ENCODE measurements around the gene PSME3IP1. TPM values are rescaled to one million over a fixed set of nuclear protein-coding genes. Genes with fewer than 3 reads are reported as not detected.

PSME3IP1 gene
- total and polyA plus RNA-seq, 11 donors, result 37.8 to 74.6 (median 65.8) TPM

- H3K27ac ChIP-seq, result no peak overlapping the region
- intact Hi-C loops (cut with DNase I), result loop anchor here in 1 of 10 donors (1.0 kb wide), 1 partner anchor 19 kb away; no protein-coding TSS in a partner anchor
- 95 to 96% (median 96%) methylated on average over 4 of the region's 4 CpGs for WGBS, 4 donors
- DNase-seq (no peak), ATAC-seq (no peak)
- H3K4me1 ChIP-seq, result peaks cover 5 to 34% (median 22%) of the 10 kb centered on the region in 12 donors
- no peaks in the 10 kb centered on the region for H3K27me3 ChIP-seq
- no peak overlapping the region for H3K4me3 ChIP-seq
- TF ChIP-seq CTCF (IDR thresholded peaks at IDR 0.05) (no peak), POLR2A (IDR thresholded peaks at IDR 0.05) (no peak)
- H3K9me3 ChIP-seq, result no peaks in the 10 kb centered on the region
- peaks cover 0 to under 1% (median 0%) of the 10 kb centered on the region in 9 donors for H3K36me3 ChIP-seq
Observed at GRCh38 chr16:57184113-57184512, 1.7 kb downstream of the PSME3IP1 start.

GRCh38 chr16:57179215-57179828 is 6.5 kb downstream of the PSME3IP1 start:
- Histone ChIP-seq H3K36me3 (peaks cover 0 to 13% (median 0%) of the 10 kb centered on the region in 9 donors), H3K9me3 (no peaks in the 10 kb centered on the region), H3K27ac (no peak overlapping the region), H3K27me3 (no peaks in the 10 kb centered on the region), H3K4me3 (no peak overlapping the region), H3K4me1 (peaks cover 0 to 20% (median 8%) of the 10 kb centered on the region in 12 donors)
- ATAC-seq, result no peak
- no peak for DNase-seq
- TF ChIP-seq CTCF (IDR thresholded peaks at IDR 0.05) (no peak), POLR2A (IDR thresholded peaks at IDR 0.05) (no peak)
- intact Hi-C loops (cut with DNase I), result loop anchor here in 1 of 10 donors (10.0 kb wide), 1 partner anchor 315 kb away; the partner anchor contains the start of gene SLC12A3
- 77 to 82% (median 80%) methylated on average over 3 of the region's 3 CpGs for WGBS, 4 donors

GRCh38 chr16:57178793-57179212 is 7.0 kb downstream of the PSME3IP1 start:
- DNase-seq (no peak), ATAC-seq (no peak)
- H3K4me1 ChIP-seq, result peaks cover 0 to 18% (median 6%) of the 10 kb centered on the region in 12 donors
- intact Hi-C loops (cut with DNase I), result loop anchor here in 1 of 10 donors (10.0 kb wide), 1 partner anchor 314 kb away; the partner anchor contains the start of gene SLC12A3
- TF ChIP-seq POLR2A (IDR thresholded peaks at IDR 0.05) (no peak), CTCF (IDR thresholded peaks at IDR 0.05) (no peak)
- H3K9me3 ChIP-seq, result no peaks in the 10 kb centered on the region
- H3K27me3 ChIP-seq, result no peaks in the 10 kb centered on the region
- no peak overlapping the region for H3K27ac ChIP-seq
- no peak overlapping the region for H3K4me3 ChIP-seq
- 52 to 66% (median 60%) methylated on average over 4 of the region's 4 CpGs for WGBS, 4 donors
- H3K36me3 ChIP-seq, result peaks cover 0 to 14% (median 1%) of the 10 kb centered on the region in 9 donors

GRCh38 chr16:57178196-57178595 is 7.6 kb downstream of the PSME3IP1 start:
- no peak for TF ChIP-seq CTCF (IDR thresholded peaks at IDR 0.05)
- TF ChIP-seq POLR2A (IDR thresholded peaks at IDR 0.05), result no peak
- Histone ChIP-seq H3K9me3 (no peaks in the 10 kb centered on the region), H3K27me3 (no peaks in the 10 kb centered on the region), H3K36me3 (peaks cover 0 to 20% (median 8%) of the 10 kb centered on the region in 9 donors), H3K27ac (no peak overlapping the region), H3K4me1 (peaks cover 0 to 18% (median 6%) of the 10 kb centered on the region in 12 donors), H3K4me3 (no peak overlapping the region)
- peak in 1 of 4 donors; percentile 37 for ATAC-seq
- intact Hi-C loops (cut with DNase I), result loop anchor here in 1 of 10 donors (10.0 kb wide), 1 partner anchor 313 kb away; the partner anchor contains the start of gene SLC12A3
- DNase-seq, result no peak
- 48 to 56% (median 50%) methylated on average over 3 of the region's 3 CpGs for WGBS, 4 donors
